Suprapubic skin (tissue), 3 donors: ENCODE measurements around the gene GNPTAB.

Source experiments
- POLR2AphosphoS5 ChIP-seq, 3 donors: sonication (generic); formaldehyde crosslinking; IDR thresholded peaks; one replicate each; pipeline ENCODE4 v1.6.1; 2017; ENCODE audit warnings: antibody characterized with exemption in 3 of 3
- TF ChIP-seq, protein P1 (sequence below), 2 donors: fragments of 200-600 bp in 1 of 2; fragments of 450-650 bp in 1 of 2; sonication (generic) in 1 of 2; IDR thresholded peaks; one replicate each; pipeline ENCODE4 v1.5.1; 2016 to 2019; ENCODE audit warnings: antibody characterized with exemption in 2 of 2, mild to moderate bottlenecking in 1 of 2, moderate library complexity in 1 of 2

DNA sequence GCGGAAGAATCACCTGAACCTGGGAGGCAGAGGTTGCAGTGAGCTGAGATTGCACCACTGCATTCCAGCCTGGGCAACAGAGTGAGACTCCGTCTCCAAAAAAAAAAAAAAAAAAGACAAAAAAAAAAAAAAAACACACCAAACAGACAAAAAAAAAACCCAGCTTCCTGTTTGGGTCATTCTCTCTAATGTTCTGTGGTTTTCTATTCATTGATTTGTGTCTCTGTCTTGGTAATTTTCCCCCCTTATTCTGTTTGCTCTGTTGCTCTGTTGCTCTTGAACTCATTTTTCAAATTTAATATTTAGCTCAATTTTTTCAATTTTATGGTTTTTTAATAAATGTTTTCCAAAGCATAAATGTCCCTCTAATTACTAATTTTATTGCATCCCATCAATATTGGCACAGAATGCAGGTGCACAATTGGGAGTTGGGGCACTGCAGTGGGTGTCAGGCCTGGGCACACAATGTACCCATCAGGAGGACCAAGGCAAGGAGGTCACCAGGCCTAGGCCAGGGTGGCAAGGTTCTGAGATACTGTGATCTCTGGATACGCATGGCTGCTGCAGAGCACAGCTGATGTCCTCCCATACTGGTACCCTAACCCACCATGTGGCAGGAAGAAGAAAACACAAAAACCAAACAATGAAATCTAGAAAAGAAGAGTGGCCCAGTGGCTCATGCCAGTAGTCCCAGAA is 8.0 kb upstream of the GNPTAB start:
- no peak for TF ChIP-seq POLR2AphosphoS5 (IDR thresholded peaks at IDR 0.05)
- TF ChIP-seq, protein P1, sequence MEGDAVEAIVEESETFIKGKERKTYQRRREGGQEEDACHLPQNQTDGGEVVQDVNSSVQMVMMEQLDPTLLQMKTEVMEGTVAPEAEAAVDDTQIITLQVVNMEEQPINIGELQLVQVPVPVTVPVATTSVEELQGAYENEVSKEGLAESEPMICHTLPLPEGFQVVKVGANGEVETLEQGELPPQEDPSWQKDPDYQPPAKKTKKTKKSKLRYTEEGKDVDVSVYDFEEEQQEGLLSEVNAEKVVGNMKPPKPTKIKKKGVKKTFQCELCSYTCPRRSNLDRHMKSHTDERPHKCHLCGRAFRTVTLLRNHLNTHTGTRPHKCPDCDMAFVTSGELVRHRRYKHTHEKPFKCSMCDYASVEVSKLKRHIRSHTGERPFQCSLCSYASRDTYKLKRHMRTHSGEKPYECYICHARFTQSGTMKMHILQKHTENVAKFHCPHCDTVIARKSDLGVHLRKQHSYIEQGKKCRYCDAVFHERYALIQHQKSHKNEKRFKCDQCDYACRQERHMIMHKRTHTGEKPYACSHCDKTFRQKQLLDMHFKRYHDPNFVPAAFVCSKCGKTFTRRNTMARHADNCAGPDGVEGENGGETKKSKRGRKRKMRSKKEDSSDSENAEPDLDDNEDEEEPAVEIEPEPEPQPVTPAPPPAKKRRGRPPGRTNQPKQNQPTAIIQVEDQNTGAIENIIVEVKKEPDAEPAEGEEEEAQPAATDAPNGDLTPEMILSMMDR (IDR thresholded peaks at IDR 0.05) = no peak
